HUES6 (cell line): ENCODE measurements around the gene ABHD12.

Source experiments
- H3K27ac ChIP-seq: 2 replicates; pipeline ENCODE4 v1.7.0; 2013; ENCODE audit warnings: low read depth, mild to moderate bottlenecking, low read length, inconsistent platforms
- H3K27me3 ChIP-seq: 2 replicates; pipeline ENCODE4 v1.6.1; 2013; ENCODE audit warnings: low read length; ENCODE audit not compliant: control insufficient read depth, insufficient read depth
- H3K36me3 ChIP-seq: 2 replicates; pipeline ENCODE4 v1.6.1; 2013; ENCODE audit warnings: low read length; ENCODE audit not compliant: control insufficient read depth, insufficient read depth
- H3K4me1 ChIP-seq: 2 replicates; pipeline ENCODE4 v1.6.1; 2013; ENCODE audit warnings: low read length; ENCODE audit not compliant: control insufficient read depth, insufficient read depth
- H3K4me3 ChIP-seq: 2 replicates; pipeline ENCODE4 v1.5.1; 2013; ENCODE audit warnings: low read depth, low read length
- H3K9ac ChIP-seq: one replicate; pipeline ENCODE4 v1.6.1; 2013; ENCODE audit warnings: mild to moderate bottlenecking, low read length
- H3K9me3 ChIP-seq: 2 replicates; pipeline ENCODE4 v1.6.1; 2013; ENCODE audit warnings: low read depth, low read length; ENCODE audit not compliant: control insufficient read depth, insufficient read depth

Gene ABHD12

DNA sequence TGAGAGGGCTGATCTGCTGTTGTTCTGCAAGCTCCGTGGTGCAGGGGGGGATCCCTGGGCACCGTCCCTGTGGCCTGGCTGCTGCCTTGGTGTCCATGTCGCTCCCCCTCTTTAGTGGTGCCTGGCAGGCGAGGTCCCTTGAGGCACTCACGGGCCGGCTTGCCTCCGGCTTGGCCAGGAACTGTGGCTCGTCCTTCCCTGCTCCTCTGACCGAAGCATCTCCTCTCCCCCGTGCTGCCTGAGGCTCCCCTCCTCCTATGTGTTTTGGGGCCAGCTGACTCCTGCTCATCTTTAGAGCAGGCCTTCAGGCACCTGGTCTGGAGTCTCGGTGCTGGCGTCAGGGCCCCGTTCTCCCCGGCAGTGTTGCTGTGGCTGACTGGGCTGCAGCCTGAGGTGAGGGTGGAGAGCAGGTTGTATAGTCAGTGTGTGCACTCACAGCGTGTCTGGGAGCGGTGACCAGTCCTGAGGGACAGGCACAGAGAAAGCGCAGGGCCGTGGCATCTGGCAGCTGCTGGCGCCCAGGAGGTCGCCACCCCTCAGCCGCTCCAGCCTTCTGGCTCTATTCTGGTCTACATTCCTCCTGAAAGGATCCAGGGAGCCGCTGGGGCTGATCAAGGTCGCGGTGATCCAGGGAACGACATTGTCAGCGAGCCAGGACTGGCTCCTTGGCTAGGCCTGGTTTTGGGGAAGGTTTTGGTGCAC lies 99.1 kb downstream of the ABHD12 start:
- Histone ChIP-seq H3K36me3 (peaks cover 69% of the 10 kb centered on the region), H3K27ac (no peak overlapping the region), H3K27me3 (no peaks in the 10 kb centered on the region), H3K4me1 (peaks cover 7% of the 10 kb centered on the region; the same call in 1 of the 2 replicates), H3K9ac (no peak overlapping the region), H3K9me3 (no peaks in the 10 kb centered on the region), H3K4me3 (no peak overlapping the region)

DNA sequence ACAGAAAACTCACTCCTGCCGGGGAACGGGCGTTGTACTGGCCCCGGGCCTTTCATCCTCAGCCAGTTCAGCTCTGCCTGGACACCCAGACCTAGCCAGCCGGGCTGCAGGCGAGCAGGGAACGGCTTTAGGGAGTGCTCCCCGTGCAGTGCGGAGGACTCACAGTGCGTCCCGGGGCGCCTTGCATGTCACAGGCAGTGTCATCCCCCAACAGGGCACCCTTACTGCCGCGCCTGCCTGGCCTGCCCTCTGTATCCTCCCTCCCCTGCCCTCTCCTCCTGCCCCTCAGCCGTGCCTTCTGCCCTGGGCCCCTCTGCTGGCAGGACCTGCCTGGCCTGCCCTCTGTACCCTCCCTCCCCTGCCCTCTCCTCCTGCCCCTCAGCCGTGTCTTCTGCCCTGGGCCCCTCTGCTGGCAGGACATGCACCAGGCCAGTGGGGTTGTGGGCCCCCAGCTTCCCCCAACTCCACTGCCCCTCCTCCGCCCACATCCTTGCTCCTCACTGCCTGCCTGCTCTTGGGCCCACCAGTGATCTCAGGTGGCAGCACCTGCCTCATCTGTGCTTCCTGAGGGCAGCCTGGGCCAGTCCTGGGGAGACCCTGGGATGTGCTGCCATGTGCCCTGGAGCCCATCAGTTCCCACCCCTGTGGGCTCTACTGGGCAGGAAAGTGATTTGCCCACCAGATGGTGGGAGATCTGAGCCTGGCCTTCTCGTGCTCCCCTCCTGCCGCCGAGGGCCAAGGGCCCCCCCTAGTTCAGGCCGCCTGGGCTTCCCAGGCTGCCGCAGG lies 99.8 kb downstream of the ABHD12 start:
- no peak overlapping the region for H3K4me3 ChIP-seq
- no peaks in the 10 kb centered on the region for H3K9me3 ChIP-seq
- no peak overlapping the region for H3K9ac ChIP-seq
- peaks cover 69% of the 10 kb centered on the region for H3K36me3 ChIP-seq
- no peak overlapping the region for H3K27ac ChIP-seq
- H3K27me3 ChIP-seq: no peaks in the 10 kb centered on the region
- peaks cover 6% of the 10 kb centered on the region; the same call in 1 of the 2 replicates for H3K4me1 ChIP-seq

DNA sequence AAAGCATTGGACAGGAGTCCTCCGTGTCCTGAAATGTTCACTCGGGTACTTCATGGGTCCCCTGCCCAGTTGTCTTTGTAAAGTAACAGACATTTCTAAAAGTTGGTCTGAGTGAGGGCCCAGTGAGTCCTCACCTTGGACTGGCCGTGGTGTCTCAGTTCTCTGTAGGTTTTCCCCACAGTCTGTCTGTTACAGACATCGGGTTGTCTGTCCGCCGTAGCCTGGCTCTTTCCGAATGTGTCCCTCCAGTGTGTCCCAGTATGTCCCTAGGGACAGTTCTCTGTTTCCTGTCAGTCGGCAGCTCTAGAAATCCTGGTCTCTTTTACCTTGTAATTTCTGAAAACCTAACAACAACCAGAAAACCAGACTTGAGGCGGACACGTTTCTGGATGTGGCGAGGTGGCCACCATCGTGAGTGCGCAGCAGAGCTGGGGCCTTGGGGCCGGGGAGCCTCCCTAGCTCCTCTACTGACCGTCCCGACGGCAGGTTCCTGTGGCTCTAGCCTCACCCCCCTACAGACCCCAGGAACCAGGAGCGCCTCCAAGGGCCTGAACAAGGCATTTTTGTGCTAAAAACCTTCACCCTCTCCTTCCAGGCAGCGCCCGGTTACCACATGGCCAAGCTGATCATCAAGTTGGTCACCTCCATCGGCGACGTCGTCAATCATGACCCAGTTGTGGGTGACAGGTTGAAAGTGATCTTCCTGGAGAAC lies 100.6 kb downstream of the ABHD12 start:
- Histone ChIP-seq H3K27me3 (no peaks in the 10 kb centered on the region), H3K9me3 (no peaks in the 10 kb centered on the region), H3K27ac (no peak overlapping the region), H3K36me3 (peaks cover 72% of the 10 kb centered on the region), H3K9ac (no peak overlapping the region), H3K4me3 (no peak overlapping the region), H3K4me1 (peaks cover 2% of the 10 kb centered on the region; the same call in 1 of the 2 replicates)

DNA sequence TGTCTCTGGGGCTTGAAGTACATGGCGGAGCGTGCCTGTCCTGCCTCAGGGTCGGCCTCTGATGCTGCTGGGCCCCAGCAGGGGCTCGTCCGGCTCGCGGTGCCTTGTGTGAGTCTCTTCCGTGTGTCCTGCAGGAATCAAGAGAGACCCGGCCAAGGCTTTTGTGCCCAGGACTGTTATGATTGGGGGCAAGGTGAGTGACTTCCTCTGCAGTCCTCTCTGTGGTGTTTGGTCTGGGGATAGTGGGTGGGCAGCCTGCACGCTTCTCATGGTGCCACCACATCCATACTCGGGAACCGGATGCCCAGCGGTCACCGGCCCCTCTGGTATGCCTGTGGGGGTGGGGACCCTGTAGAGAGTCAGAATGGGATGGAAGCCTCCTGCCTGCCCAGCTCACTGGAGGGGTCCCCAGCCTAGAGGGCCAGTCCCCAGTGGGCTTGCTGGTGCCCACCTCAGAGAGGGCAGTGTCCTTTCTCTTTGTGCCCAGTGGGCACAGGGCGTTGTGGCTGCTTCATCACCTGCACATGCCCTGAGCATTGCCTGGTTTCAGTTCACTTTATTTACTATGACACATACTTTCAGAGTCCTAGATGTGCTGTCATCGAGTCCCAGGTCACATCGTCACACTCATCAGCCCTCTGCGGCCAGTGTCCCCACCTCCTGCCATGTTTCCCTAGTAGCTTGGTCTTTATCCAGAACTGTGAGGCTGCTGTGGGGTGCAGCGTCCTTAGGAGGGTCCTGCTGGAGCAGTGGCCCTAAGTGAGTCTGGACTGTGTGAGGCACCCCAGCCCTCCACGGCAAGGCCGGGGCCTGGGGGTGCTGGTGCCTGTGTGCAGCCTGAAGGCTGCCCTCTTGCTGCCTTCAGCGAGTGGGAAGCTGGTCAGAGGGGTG lies 102.1 kb downstream of the ABHD12 start:
- Histone ChIP-seq H3K27ac (no peak overlapping the region), H3K4me3 (no peak overlapping the region), H3K27me3 (no peaks in the 10 kb centered on the region), H3K9ac (no peak overlapping the region), H3K36me3 (peaks cover 86% of the 10 kb centered on the region), H3K9me3 (no peaks in the 10 kb centered on the region), H3K4me1 (no peaks in the 10 kb centered on the region)

DNA sequence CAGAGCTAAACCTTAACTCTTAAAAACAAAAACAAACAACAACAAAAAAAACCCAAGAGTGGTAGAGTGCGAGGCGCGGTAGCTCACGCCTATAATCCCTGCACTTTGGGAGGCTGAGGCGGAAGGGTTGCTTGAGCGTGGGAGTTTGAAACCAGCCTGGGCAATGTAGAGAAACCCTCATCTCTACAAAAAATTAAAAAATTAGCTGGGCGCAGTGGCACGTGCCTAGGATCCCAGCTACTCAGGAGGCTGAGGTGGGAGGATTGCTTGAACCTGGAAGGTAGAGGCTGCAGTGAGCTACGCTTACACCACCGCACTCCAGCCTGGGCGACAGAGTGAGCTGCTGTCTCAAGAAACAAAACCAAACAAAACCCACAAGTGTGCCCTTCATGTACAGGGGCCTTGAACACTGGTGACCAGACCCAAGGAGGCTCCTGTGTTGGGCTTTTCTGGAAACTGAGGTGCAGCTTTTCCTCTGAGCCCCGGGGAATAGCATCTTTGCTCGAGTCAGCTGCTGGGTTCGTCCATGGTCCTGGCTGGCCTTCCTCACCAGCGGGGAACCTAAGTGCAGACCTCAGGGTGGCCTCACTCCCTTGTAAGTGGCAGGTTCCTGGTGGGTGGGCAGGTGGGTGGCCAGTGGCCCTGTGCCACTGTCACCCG lies 102.9 kb downstream of the ABHD12 start:
- Histone ChIP-seq H3K9me3 (no peaks in the 10 kb centered on the region), H3K36me3 (peaks cover 90% of the 10 kb centered on the region), H3K4me1 (no peaks in the 10 kb centered on the region)

DNA sequence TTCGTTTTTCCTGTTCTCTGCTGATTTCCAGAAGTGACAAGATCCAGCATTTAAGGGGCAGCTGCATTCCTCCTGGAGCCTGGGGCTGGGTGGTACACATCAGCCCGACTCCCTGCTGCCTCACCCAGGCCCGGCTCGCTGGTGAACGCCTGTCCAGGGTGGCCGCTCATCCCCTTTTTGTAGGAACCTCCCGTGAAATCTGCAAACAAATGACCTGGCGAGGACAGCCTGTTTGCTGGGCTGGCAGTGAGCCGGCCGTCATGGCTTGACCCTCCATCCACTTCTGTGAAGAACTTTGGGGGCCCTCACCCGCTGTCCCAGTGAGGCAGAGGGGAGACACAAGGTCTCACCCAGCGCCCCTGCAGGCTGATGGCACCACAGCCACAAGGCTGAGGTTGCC lies 103.7 kb downstream of the ABHD12 start:
- no peaks in the 10 kb centered on the region for H3K27me3 ChIP-seq
- H3K9me3 ChIP-seq: no peaks in the 10 kb centered on the region
- H3K27ac ChIP-seq: no peak overlapping the region
- H3K9ac ChIP-seq: no peak overlapping the region
- H3K36me3 ChIP-seq: peaks cover 94% of the 10 kb centered on the region
- H3K4me3 ChIP-seq: no peak overlapping the region
- H3K4me1 ChIP-seq: no peaks in the 10 kb centered on the region

More for the DNA sequence above, 102.9 kb downstream of the ABHD12 start:
- no peak overlapping the region for H3K4me3 ChIP-seq
- no peak overlapping the region for H3K27ac ChIP-seq
- H3K9ac ChIP-seq: no peak overlapping the region
- no peaks in the 10 kb centered on the region for H3K27me3 ChIP-seq

DNA sequence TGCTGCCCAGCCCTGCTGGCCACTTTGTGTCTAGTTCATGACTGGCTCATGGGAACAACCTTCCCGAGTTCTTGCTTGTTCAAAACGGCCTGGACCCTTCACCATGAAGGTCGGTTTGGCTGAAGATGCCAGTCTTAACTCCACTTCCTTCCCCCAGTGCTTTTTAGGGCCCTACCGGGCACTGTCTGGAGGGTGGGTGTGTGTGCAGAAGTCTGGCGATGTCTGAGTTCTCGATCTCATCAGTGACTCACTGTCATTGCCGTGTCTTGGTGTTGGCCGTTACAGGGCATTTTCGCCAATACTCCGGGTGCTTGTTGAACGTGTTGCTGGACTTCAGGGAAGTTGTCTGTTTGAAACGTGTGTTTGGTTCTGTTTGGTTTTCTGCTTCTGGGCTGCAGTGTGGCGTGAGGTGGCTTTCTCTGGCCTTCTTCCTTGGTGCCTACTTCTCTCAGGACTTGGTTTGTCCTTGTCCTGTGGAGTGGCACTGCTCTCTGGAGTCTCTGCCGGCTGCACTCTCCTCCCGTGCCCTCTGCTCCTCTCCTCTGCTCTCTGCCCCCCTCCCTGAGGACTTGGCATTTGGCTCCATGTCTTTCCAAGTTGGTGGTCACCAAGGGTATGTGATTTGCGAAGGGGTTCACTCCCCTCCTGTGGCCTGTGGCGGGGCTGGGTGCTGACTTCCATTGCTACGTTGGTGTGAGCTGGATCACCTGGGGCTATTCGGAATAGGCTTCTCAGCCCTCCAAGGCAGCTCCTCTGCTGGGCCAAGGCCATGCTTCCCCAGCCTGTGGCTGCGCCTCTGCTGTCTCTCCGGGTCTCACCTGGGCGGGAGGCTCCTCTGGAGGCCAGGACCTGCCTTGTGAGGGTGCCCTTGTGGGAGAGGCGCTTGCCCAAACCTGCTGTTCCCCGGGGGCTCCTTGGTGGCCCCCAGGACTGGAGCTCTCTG lies 104.5 kb downstream of the ABHD12 start:
- Histone ChIP-seq H3K36me3 (peaks cover 94% of the 10 kb centered on the region), H3K27ac (no peak overlapping the region), H3K9ac (no peak overlapping the region), H3K4me3 (no peak overlapping the region), H3K9me3 (no peaks in the 10 kb centered on the region), H3K4me1 (no peaks in the 10 kb centered on the region), H3K27me3 (no peaks in the 10 kb centered on the region)

DNA sequence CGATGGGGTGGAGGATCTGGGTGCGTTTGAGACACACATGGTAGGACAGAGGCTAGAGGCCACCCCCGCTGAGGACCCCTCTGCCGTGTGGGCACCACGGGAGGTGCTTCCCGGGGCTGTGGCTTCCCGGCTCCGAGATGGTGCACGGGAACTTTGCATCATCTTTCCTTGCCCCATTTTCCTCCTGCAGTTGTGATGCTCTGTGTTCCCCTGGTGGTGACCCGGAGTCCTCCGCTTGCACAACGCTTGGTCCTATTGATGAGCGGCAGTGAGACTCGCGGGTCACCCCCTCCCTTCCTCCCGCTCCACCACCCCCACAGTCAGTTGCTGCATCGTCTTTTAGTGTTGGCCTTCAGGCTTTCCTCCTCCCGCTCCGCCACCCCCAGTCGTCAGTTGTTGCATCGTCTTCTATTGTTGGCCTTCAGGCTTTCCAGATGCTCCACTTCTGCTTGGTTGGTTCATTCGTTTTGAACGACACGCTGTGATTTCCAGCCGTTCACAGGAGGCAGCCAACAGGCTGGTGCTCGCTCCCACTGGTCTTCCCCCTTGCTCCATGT lies 105.5 kb downstream of the ABHD12 start:
- H3K9me3 ChIP-seq: no peaks in the 10 kb centered on the region
- no peaks in the 10 kb centered on the region for H3K27me3 ChIP-seq
- H3K4me3 ChIP-seq: no peak overlapping the region
- no peaks in the 10 kb centered on the region for H3K4me1 ChIP-seq
- no peak overlapping the region for H3K9ac ChIP-seq
- H3K27ac ChIP-seq: no peak overlapping the region
- H3K36me3 ChIP-seq: peaks cover 94% of the 10 kb centered on the region

DNA sequence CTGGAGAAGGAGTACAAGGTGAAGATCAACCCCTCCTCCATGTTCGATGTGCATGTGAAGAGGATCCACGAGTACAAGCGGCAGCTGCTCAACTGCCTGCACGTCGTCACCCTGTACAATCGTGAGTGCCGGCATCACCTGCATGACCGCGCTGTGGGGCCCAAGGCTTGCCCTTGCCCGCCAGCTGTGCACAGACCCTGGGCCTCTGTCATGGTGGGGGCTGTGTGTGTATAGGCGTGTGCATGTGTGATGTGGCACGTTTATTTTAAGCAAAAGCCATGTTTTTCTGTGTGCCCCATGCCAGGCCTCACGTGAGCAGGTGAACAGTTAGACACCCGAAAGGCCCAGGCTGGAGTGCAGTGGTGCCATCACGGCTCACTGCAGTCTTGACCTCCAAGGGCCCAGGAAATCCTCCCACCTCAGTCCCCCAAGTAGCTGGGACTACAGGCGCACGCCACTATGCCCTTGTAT lies 106.5 kb downstream of the ABHD12 start:
- Histone ChIP-seq H3K36me3 (peaks cover 95% of the 10 kb centered on the region), H3K27me3 (no peaks in the 10 kb centered on the region), H3K4me3 (no peak overlapping the region), H3K4me1 (no peaks in the 10 kb centered on the region), H3K9me3 (no peaks in the 10 kb centered on the region), H3K27ac (no peak overlapping the region), H3K9ac (no peak overlapping the region)
